B cell (primary cell): ENCODE measurements around the gene B4GALNT4. TPM values are rescaled to one million over a fixed set of nuclear protein-coding genes. Genes with fewer than 3 reads are reported as not detected.

ENCODE experiments used
- ATAC-seq: fragments of 200-7000 bp; cut with Tn5 transposase; one replicate; pipeline ENCODE4 v1.10.0; 2021; ENCODE audit warnings: low read depth, mild to moderate bottlenecking, moderate number of reproducible peaks, moderate library complexity
- CTCF ChIA-PET: fragments of 350-600 bp; sonication (Branson Sonifier 250); formaldehyde crosslinking; loops from one replicate; lab custom pipeline; 2021; ENCODE audit warnings: antibody characterized with exemption, inconsistent platforms; lab: Charles Lee
- POLR2A ChIA-PET: fragments of 350-600 bp; sonication (Branson Sonifier 250); formaldehyde crosslinking; loops from one replicate; lab custom pipeline; 2021; ENCODE audit warnings: antibody characterized with exemption; lab: Charles Lee
- DNase-seq: peaks from one replicate; pipeline ENCODE4 v3.0.0; 2013
- H2AFZ ChIP-seq: 2 replicates; pipeline ENCODE4 v1.6.1; 2012; ENCODE audit warnings: mild to moderate bottlenecking, low read depth, low read length; ENCODE audit not compliant: insufficient read depth, poor library complexity, severe bottlenecking
- H3K27ac ChIP-seq, 2 donors: 1 replicate in 1 of 2; 2 replicates in 1 of 2; pipeline ENCODE4 v1.5.1; 2012 to 2013; ENCODE audit warnings: low read length in 2 of 2, mild to moderate bottlenecking in 2 of 2, moderate library complexity in 1 of 2
- H3K27me3 ChIP-seq, 4 experiments: fragments of 200-600 bp in 1 of 4; sonication (generic) in 1 of 4; replicated peaks in 1 of 4; 1 replicate in 2 of 4; 2 replicates in 2 of 4; pipeline versions ENCODE4 v1.6.1 to v1.7.0; 2013 to 2016; ENCODE audit warnings: low read length in 3 of 4, mild to moderate bottlenecking in 2 of 4, mixed read lengths in 1 of 4, moderate library complexity in 1 of 4; ENCODE audit not compliant: insufficient read depth in 4 of 4, control insufficient read depth in 3 of 4; ENCODE audit errors: control extremely low read depth in 1 of 4
- H3K36me3 ChIP-seq, 2 experiments: replicated peaks in 1 of 2; 1 replicate in 1 of 2; 2 replicates in 1 of 2; pipeline versions ENCODE4 v1.6.1 to v1.7.1; 2013; ENCODE audit warnings: low read length in 1 of 2; ENCODE audit not compliant: insufficient read depth in 2 of 2, control insufficient read depth in 1 of 2; ENCODE audit errors: control extremely low read depth in 1 of 2, extremely low read depth in 1 of 2
- H3K4me1 ChIP-seq, 2 donors: fragments of 200-600 bp in 1 of 2; sonication (generic) in 1 of 2; 1 replicate in 1 of 2; 2 replicates in 1 of 2; pipeline versions ENCODE4 v1.5.1 to v1.6.1; 2013 to 2017; ENCODE audit warnings: low read length in 2 of 2; ENCODE audit not compliant: control insufficient read depth in 2 of 2, insufficient read depth in 2 of 2
- H3K4me2 ChIP-seq: replicated peaks from 2 replicates; pipeline ENCODE3; 2012; ENCODE audit warnings: mild to moderate bottlenecking, low read depth, low read length; ENCODE audit not compliant: poor library complexity, severe bottlenecking
- H3K4me3 ChIP-seq, 5 experiments: fragments of 200-600 bp in 1 of 5; sonication (generic) in 1 of 5; 1 replicate in 3 of 5; 2 replicates in 2 of 5; pipeline versions ENCODE4 v1.5.1 to v1.7.0; 2011 to 2016; ENCODE audit warnings: low read length in 4 of 5, mild to moderate bottlenecking in 4 of 5, low read depth in 2 of 5, control low read depth in 1 of 5, moderate library complexity in 1 of 5; ENCODE audit not compliant: insufficient read depth in 1 of 5; ENCODE audit errors: control extremely low read depth in 1 of 5, extremely low read depth in 1 of 5
- H3K79me2 ChIP-seq: fragments of 200-600 bp; sonication (generic); one replicate; pipeline ENCODE4 v1.6.0; 2016; ENCODE audit warnings: low read length; ENCODE audit not compliant: control insufficient read depth, insufficient read depth
- H3K9ac ChIP-seq: fragments of 200-600 bp; sonication (generic); 2 replicates; pipeline ENCODE4 v1.6.1; 2017; ENCODE audit warnings: mild to moderate bottlenecking, low read length, moderate library complexity
- H3K9me3 ChIP-seq, 3 donors: one replicate each; pipeline versions ENCODE4 v1.6.1 to v1.7.1; 2013; ENCODE audit warnings: low read length in 2 of 3; ENCODE audit not compliant: control insufficient read depth in 2 of 3, insufficient read depth in 1 of 3; ENCODE audit errors: control extremely low read depth in 1 of 3
- H4K20me1 ChIP-seq: 2 replicates; pipeline ENCODE4 v1.6.0; 2012; ENCODE audit warnings: mild to moderate bottlenecking, low read length; ENCODE audit not compliant: insufficient read depth, control insufficient read depth, poor library complexity, severe bottlenecking
- H3K27ac Mint-ChIP-seq: one replicate; pipeline ENCODE4 v1.8.0; 2021; ENCODE audit warnings: mixed read lengths
- H3K27me3 Mint-ChIP-seq: one replicate; pipeline ENCODE4 v1.8.0; 2021; ENCODE audit warnings: mixed read lengths
- H3K4me1 Mint-ChIP-seq: one replicate; pipeline ENCODE4 v1.8.0; 2021; ENCODE audit warnings: mixed read lengths
- H3K4me3 Mint-ChIP-seq: one replicate; pipeline ENCODE4 v1.8.0; 2021; ENCODE audit warnings: mixed read lengths
- H3K9me3 Mint-ChIP-seq: one replicate; pipeline ENCODE4 v1.8.0; 2022; ENCODE audit warnings: mixed read lengths; ENCODE audit not compliant: insufficient read depth
- CTCF ChIP-seq: fragments of 200-600 bp; IDR thresholded peaks from one replicate; pipeline ENCODE4 v1.8.0; 2022; ENCODE audit warnings: antibody characterized with exemption, mild to moderate bottlenecking
- EZH2 ChIP-seq: IDR thresholded peaks from 2 replicates; pipeline ENCODE4 v1.6.1; 2012; ENCODE audit warnings: borderline replicate concordance, low read depth, mild to moderate bottlenecking, moderate library complexity, low read length; ENCODE audit not compliant: insufficient read depth, poor library complexity, severe bottlenecking
- WGBS: methylation state at CpG from one replicate; pipeline ENCODE4 v1.1.5; 2013; ENCODE audit warnings: missing lambda C conversion rate; ENCODE audit not compliant: insufficient coverage; 5-methylcytosine and 5-hydroxymethylcytosine counted together
- intact Hi-C: fragments of 100-400 bp; cut with micrococcal nuclease; formaldehyde crosslinking; loops from one replicate; pipeline ENCODE4 v1.10.0; 2022
- polyA plus RNA-seq: library from polyadenylated mRNA; depleted of rRNA; stranded (reverse); fragments of >200 nt; gene quantifications from 2 replicates; pipeline ENCODE4 v1.2.3, GENCODE V29; 2012
- total RNA-seq, 2 donors: library from RNA; stranded (reverse); fragments of 120-200 nt in 1 of 2; gene quantifications; 1 replicate in 1 of 2; 2 replicates in 1 of 2; pipeline versions ENCODE4 v1.2.3 to v1.2.4, GENCODE V29; 2013 to 2022

Gene B4GALNT4
- total and polyA plus RNA-seq, 2 donors (not counting 1 experiment from before 2014, with no cell fraction given): not detected

- POLR2A ChIA-PET: interaction anchor here (0.6 kb wide), 1 partner anchor 44 kb away, joined by 3 read pairs; no protein-coding TSS in a partner anchor
- TF ChIP-seq CTCF (no peak), EZH2 (no peak)
- H3K4me1 ChIP-seq: no peaks in the 10 kb centered on the region
- H3K4me2 ChIP-seq: no peak overlapping the region
- ATAC-seq: no peak
- no peaks in the 10 kb centered on the region for H3K36me3 ChIP-seq
- Mint-ChIP-seq H3K27ac (peak overlapping the region; percentile 61), H3K9me3 (no peaks in the 10 kb centered on the region), H3K27me3 (peaks cover 23% of the 10 kb centered on the region), H3K4me3 (no peak overlapping the region), H3K4me1 (peaks cover 4% of the 10 kb centered on the region)
- 86% methylated on average over 22 of the region's 23 CpGs for WGBS
- H3K27me3 ChIP-seq: peaks cover 0 to 21% (median 4%) of the 10 kb centered on the region in 4 experiments
- CTCF ChIA-PET: no interaction called here
- H4K20me1 ChIP-seq: no peaks in the 10 kb centered on the region
- intact Hi-C loops: no loop called here
- H3K27ac ChIP-seq: no peak overlapping the region
- H3K79me2 ChIP-seq: no peaks in the 10 kb centered on the region
- H3K9ac ChIP-seq: no peak overlapping the region
- H3K4me3 ChIP-seq: no peak overlapping the region
- H2AFZ ChIP-seq: no peak overlapping the region
- peaks cover 0 to 4% (median 0%) of the 10 kb centered on the region in 3 donors for H3K9me3 ChIP-seq
- no peak for DNase-seq
Observed at GRCh38 chr11:373716-374551, 4.6 kb downstream of the B4GALNT4 start.
